ENCODE data around the gene CYFIP1.

DNA sequence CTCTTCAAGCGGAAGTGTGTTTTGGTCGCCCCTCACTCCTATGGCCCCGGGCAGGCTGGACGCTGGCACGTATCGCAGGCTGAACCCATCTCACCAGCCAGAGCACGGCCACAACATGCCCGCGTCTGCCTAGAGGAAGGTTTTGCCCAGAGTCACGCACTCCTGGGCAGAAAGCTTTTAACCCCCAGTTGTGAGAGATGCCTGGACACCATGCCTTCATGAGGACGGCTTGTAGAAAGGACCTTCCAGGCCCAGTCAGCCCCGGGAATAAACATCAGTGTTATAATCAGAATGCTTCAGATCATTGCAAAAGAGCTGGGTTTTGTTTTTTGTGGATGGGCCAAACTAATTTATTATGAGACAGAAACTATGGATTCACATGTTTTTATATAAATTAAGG, 16.5 kb downstream of the CYFIP1 start:
- TF ChIP-seq, protein P1, sequence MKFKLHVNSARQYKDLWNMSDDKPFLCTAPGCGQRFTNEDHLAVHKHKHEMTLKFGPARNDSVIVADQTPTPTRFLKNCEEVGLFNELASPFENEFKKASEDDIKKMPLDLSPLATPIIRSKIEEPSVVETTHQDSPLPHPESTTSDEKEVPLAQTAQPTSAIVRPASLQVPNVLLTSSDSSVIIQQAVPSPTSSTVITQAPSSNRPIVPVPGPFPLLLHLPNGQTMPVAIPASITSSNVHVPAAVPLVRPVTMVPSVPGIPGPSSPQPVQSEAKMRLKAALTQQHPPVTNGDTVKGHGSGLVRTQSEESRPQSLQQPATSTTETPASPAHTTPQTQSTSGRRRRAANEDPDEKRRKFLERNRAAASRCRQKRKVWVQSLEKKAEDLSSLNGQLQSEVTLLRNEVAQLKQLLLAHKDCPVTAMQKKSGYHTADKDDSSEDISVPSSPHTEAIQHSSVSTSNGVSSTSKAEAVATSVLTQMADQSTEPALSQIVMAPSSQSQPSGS (IDR thresholded peaks at IDR 0.05; ENCODE audit: low read length): no peak
- TF ChIP-seq, protein P2, sequence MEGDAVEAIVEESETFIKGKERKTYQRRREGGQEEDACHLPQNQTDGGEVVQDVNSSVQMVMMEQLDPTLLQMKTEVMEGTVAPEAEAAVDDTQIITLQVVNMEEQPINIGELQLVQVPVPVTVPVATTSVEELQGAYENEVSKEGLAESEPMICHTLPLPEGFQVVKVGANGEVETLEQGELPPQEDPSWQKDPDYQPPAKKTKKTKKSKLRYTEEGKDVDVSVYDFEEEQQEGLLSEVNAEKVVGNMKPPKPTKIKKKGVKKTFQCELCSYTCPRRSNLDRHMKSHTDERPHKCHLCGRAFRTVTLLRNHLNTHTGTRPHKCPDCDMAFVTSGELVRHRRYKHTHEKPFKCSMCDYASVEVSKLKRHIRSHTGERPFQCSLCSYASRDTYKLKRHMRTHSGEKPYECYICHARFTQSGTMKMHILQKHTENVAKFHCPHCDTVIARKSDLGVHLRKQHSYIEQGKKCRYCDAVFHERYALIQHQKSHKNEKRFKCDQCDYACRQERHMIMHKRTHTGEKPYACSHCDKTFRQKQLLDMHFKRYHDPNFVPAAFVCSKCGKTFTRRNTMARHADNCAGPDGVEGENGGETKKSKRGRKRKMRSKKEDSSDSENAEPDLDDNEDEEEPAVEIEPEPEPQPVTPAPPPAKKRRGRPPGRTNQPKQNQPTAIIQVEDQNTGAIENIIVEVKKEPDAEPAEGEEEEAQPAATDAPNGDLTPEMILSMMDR (IDR thresholded peaks at IDR 0.05; ENCODE audit: control extremely low read depth in 1 of 3, insufficient read depth in 1 of 3, low read depth in 1 of 3, low read length in 3 of 3): no peak
- no peak for TF ChIP-seq HDAC2 (IDR thresholded peaks at IDR 0.05; ENCODE audit: borderline replicate concordance in 1 of 2, low read depth in 2 of 2, low read length in 2 of 2)
- no peak for TF ChIP-seq EP300 (IDR thresholded peaks at IDR 0.05; ENCODE audit: borderline replicate concordance in 1 of 2, low read depth in 2 of 2, low read length in 2 of 2)
- no peak for TF ChIP-seq ASH2L (IDR thresholded peaks at IDR 0.05; ENCODE audit: low read length)
- no peak for TF ChIP-seq TEAD4 (IDR thresholded peaks at IDR 0.05; ENCODE audit: low read depth, low read length)

All from H1 (cell line).